GM18507 (cell line): ENCODE data around the gene MRPS18B.

Source experiments
- DNase-seq: peaks from one replicate; pipeline ENCODE4 v3.0.0; 2011; ENCODE audit warnings: low read depth; ENCODE audit not compliant: insufficient read length; ENCODE audit errors: extremely low spot score
- FAIRE-seq: peaks from 2 replicates; lab custom pipeline; 2011; peaks lifted over from hg19 to GRCh38; lab: Jason Lieb, UNC

Gene MRPS18B

DNA sequence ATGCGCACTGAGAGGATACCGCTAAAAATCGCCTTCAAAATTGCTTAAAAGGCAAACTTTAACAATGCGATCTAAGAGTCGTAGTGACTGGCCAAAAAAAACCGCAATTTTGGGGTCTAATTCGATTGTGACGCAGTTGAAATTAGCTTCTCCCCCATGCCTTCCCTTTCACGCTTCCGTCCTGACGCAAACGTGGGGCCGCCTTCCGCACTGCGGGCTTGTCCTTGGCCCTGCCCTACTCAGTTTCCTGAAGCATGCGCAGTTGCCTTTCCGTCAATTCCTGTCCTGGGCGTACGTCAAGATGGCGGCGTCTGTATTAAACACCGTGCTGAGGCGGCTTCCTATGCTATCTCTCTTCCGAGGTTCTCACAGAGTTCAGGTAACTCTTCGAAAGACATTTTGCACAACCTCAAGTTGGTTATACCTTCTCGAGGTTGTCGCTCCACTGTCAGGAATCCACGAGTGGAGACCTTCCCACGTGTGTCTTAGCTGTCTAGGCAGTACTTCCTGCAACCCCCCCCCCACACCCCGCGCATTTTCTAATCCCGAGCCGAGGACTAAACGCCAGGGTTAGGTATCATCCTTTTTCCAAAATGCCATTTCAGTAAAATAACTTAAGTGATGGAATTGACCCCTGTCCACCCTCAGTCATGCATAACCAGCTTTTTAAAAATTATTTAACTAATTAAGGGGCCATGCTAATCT is at the start of gene MRPS18B:
TSS of gene MRPS18B (plus strand) at position 276 of the 705 bp plus-strand sequence. CDS start at position 302, 26 bp downstream.
- DNase-seq (peak; percentile 78), FAIRE-seq (no peak)

DNA sequence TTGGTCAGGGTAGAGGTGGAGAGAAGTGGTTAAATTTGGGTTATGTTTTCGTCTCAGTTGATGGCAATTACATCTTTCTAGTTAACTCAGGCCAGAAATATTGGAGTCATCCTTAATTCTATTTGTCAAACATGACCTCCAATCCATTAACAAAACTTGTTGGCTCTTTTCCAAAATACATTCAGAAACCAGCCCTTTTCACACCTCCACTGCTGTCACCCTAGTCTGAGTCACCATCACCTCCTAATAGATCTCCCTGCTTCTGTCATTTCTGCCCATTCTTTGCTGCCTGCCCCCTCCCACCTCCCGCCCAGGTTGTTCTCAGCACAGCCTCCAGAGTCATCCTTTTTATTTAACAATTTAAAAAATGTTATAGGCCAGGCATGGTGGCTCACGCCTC is 49.4 kb upstream of the MRPS18B start:
- DNase-seq (no peak), FAIRE-seq (no peak)

DNA sequence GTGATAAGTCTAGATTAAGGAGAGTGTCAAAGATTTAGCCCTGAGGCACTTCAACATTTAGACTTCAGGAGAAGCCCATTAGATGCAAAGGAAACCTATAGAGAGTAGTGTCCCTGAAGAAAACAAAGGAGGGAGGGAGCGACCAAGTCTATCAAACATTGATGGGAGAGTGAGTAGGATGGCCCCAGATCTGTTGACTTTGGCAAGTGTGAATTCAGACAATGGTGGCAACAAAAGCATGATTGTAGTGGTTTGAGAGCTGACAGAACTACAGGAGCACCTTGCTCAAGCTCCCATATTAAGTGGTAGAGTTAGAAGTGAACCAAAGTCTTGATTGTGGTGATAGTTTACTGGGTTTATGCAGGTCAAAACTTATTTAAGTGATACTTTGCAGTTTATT is 47.4 kb upstream of the MRPS18B start:
- FAIRE-seq (no peak), DNase-seq (no peak)

- no peak for DNase-seq
- no peak for FAIRE-seq
These were observed 46.9 kb upstream of the MRPS18B start for GRCh38 chr6:30570740-30571074.

DNA sequence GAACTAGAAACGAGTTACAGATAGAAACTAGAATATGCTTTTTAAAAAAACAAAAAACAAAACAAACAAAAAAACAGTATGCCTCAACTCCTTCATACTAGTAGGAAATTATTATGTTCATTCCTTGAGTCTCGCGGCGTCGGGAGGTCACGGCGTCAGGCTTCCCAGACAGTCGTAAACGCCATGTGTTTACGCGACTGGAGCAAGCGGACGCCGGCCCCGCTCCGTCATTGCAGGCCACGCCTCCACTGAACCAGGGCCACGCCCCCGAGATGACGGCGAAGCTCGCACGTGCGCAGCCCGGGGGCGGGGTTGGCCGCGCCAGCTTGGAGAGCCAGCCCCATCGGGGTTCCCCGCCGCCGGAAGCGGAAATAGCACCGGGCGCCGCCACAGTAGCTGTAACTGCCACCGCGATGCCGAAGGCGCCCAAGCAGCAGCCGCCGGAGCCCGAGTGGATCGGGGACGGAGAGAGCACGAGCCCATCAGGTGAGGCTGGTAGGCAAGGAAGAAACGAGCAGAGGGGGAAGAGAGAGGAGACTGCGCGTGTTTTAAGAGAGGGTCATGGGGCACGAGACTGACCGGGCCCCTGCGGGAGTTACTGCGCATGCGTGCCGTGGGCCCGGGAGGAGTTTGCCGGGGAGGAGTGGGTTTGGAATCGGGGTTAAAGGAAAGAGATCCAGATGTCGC is 46.4 kb upstream of the MRPS18B start, which contains the start of gene ABCF1:
TSS of gene ABCF1 (plus strand) at position 368 of the 687 bp plus-strand sequence. CDS start at position 414, 46 bp downstream.
- peak; percentile 99 for DNase-seq
- FAIRE-seq, result peak; percentile 94

DNA sequence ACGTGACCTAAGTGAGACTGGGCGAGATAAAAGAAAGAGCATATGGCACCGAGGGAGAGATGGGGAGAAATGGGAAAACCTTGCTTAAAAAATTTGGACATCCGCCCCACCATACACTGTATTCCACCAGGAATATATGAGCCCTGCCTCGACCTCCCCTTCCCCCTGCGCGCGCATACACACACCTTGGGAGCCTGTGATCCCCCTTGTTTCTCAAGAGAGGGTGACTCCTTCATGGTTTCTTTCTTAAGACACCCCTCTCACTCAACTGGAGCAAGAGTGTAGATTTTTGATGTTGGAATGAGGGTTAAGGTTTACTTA is 45.9 kb upstream of the MRPS18B start:
- DNase-seq (no peak), FAIRE-seq (no peak)

DNA sequence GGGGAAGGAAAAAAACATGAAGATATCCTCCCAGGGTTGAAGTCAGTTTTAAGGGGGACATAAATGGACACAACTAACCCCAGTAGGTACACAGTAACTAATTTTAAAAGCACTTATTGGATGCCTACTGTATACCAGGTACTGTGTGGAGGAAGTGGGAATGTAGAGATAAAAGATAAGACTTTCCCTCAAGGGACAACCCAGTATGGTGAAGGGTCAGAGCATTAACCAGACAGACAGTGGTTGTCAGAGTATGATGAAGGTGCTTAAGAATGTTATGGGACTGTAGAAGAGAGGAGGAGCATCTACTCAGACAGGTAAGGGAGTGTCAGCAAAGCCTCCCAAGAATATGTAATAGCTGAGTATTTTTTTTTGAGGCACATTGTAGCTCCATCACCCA is 45.5 kb upstream of the MRPS18B start:
- FAIRE-seq (no peak), DNase-seq (no peak)

- DNase-seq (no peak), FAIRE-seq (no peak)
These were observed 44.5 kb upstream of the MRPS18B start for GRCh38 chr6:30573113-30573512.

- FAIRE-seq (no peak), DNase-seq (no peak)
These were observed 39.6 kb upstream of the MRPS18B start for GRCh38 chr6:30578051-30578450.

DNA sequence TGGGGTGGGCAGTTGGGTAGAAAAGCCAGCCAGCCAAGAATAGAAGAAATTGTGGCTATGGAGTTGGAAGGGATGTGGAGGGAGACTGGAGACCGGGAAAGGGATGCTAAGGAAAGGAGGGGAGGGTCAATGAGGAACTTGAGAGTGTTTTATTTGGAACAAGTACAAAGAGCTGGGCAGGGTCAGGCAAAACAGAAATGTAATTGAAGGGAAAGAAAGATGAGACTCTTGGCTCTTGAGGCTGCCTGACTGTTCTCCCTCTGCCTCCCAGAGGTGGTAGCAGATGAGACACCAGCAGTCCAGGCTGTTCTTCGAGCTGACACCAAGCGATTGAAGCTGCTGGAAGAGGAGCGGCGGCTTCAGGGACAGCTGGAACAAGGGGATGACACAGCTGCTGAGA is 33.7 kb upstream of the MRPS18B start:
- no peak for FAIRE-seq
- no peak for DNase-seq

DNA sequence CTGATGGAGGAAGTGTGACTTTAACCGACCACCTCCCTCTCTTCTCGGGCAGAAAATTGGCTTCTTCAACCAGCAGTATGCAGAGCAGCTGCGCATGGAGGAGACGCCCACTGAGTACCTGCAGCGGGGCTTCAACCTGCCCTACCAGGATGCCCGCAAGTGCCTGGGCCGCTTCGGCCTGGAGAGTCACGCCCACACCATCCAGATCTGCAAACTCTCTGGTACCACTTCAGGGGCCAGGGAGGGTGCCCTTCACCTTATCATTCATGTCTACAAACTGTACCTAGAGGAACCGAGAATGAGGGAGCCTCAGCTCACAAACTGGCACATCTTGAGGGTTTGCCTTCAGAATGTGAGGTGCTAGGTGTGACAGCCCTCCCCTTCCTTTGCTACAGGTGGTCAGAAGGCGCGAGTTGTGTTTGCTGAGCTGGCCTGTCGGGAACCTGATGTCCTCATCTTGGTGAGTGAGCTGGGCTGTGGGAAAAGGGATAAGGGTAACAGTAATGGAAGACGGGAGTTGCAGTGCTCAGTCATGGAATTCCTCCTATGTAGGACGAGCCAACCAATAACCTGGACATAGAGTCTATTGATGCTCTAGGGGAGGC is 27.8 kb upstream of the MRPS18B start:
- FAIRE-seq (no peak), DNase-seq (no peak)

DNA sequence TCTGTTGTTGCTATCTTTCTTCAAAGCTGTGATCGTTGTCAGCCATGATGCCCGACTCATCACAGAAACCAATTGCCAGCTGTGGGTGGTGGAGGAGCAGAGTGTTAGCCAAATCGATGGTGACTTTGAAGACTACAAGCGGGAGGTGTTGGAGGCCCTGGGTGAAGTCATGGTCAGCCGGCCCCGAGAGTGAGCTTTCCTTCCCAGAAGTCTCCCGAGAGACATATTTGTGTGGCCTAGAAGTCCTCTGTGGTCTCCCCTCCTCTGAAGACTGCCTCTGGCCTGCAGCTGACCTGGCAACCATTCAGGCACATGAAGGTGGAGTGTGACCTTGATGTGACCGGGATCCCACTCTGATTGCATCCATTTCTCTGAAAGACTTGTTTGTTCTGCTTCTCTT is 27.1 kb upstream of the MRPS18B start:
- DNase-seq, result no peak
- no peak for FAIRE-seq

- FAIRE-seq (no peak), DNase-seq (no peak)
These were observed 26.6 kb upstream of the MRPS18B start for GRCh38 chr6:30591008-30591407.

GRCh38 chr6:30592287-30592686 is 25.4 kb upstream of the MRPS18B start:
- no peak for FAIRE-seq
- DNase-seq, result no peak

DNA sequence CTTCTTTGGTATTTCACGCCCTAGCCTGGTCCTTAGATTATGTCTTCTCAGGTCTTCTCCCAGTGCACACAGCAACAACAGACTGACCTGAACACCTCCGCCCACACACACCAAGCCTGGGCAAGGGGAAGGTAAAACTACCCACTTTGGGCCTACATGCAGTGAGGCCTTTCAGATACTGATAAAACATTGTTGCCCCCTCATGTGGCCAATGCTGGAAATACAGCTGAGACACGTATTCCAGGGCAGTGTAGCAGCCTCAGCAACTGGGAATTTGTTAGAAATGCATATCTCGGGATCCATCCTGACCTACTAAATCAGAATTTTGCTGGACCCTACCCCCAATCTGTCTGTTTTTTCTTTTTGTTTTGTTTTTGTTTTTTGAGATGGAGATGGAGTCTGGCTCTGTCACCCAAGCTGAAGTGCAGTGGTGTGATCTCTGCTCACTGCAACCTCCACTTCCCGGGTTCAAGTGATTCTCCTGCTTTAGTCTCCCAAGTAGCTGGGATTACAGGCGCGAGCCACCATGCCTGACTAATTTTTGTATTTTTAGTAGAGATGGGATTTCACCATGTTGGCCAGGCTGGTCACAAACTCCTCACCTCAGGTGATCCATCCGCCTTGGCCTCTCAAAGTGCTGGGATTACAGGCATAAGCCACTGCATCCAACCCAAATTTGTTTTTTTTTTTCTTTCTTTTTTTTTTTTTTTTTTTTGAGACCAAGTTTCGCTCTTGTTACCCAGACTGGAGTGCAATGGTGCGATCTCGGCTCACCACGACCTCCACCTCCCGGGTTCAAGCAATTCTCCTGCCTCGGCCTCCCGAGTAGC is 20.1 kb upstream of the MRPS18B start:
- FAIRE-seq (peak; percentile 80), DNase-seq (peak; percentile 50)

DNA sequence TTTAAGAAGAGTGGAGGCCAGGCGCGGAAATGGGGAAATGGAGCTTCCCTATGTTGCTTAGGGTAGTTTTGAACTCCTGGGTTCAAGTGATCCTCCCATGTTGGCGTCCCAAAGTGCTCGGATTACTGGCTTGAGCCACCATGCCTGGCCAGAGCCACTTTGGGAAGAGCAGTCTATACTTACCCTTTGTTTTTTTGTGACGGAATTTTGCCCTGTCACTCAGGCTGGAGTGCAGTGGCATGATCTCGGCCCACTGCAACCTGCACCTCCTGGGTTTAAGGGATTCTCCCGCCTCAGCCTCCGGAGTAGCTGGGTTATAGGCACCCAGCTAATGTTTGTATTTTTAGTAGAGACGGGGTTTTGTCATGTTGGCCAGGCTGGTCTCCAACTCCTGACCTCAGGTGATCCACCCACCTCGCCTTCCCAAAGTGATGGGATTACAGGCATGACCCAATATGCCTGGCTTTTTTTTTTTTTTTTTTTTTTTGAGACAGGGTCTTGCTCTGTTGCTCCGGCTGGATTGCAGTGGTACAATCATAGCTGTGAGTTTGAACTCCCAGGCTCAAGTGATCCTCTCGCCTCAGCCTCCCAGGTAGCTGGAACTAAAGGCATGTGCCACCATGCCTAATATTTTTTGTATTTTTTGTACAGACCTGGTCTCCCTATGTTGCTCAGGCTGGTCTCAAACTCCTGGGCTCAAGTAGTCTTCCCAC is 18.6 kb upstream of the MRPS18B start:
- DNase-seq (no peak), FAIRE-seq (no peak)

GRCh38 chr6:30599625-30600324 is 17.9 kb upstream of the MRPS18B start:
- no peak for DNase-seq
- FAIRE-seq, result no peak

- FAIRE-seq, result no peak
- no peak for DNase-seq
These were observed 17.1 kb upstream of the MRPS18B start for GRCh38 chr6:30600451-30600961.

- DNase-seq (no peak), FAIRE-seq (no peak)
These were observed 16.2 kb upstream of the MRPS18B start for GRCh38 chr6:30601436-30601814.
